HAP-1 (cell line): ENCODE results near the gene ZNF793.

Experiments used
- DNase-seq, 2 experiments: peaks; one replicate each; pipeline ENCODE4 v3.0.0-alpha.2; 2016 to 2020; ENCODE audit warnings: low spot score in 2 of 2
- H3K27me3 ChIP-seq: fragments of 250-450 bp; sonication (Bioruptor Pico); 2 replicates; pipeline ENCODE4 v1.5.1; 2020; ENCODE audit warnings: low read depth, mild to moderate bottlenecking, moderate library complexity
- H3K36me3 ChIP-seq: fragments of 250-450 bp; sonication (Bioruptor Pico); replicated peaks from 2 replicates; pipeline ENCODE4 v1.5.1; 2020; ENCODE audit warnings: mild to moderate bottlenecking
- H3K4me1 ChIP-seq: fragments of 250-450 bp; sonication (Bioruptor Pico); 2 replicates; pipeline ENCODE4 v1.5.1; 2020; ENCODE audit warnings: mild to moderate bottlenecking
- H3K4me3 ChIP-seq: fragments of 250-450 bp; sonication (Bioruptor Pico); 2 replicates; pipeline ENCODE4 v1.5.1; 2020; ENCODE audit warnings: mild to moderate bottlenecking, moderate library complexity
- H3K9me3 ChIP-seq: fragments of 250-450 bp; sonication (Bioruptor Pico); 2 replicates; pipeline ENCODE4 v1.5.1; 2020; ENCODE audit warnings: mild to moderate bottlenecking, moderate library complexity
- in situ Hi-C: fragments of 300-500 bp; cut with MboI; formaldehyde crosslinking; loops from 3 replicates; pipeline ENCODE4 v1.14.3; 2020; ENCODE audit warnings: low sequenced_read_pairs, inconsistent platforms, mixed read lengths

Gene ZNF793

GRCh38 chr19:37511821-37512220, 5.1 kb downstream of the ZNF793 start:
- no peak for DNase-seq
- no peaks in the 10 kb centered on the region for H3K36me3 ChIP-seq
- no peaks in the 10 kb centered on the region for H3K4me1 ChIP-seq
- in situ Hi-C loops: no loop called here
- H3K4me3 ChIP-seq: no peak overlapping the region
- no peaks in the 10 kb centered on the region for H3K9me3 ChIP-seq
- no peaks in the 10 kb centered on the region for H3K27me3 ChIP-seq

- in situ Hi-C loops: no loop called here
- no peaks in the 10 kb centered on the region for H3K4me1 ChIP-seq
- no peaks in the 10 kb centered on the region for H3K36me3 ChIP-seq
- no peak overlapping the region for H3K4me3 ChIP-seq
- no peaks in the 10 kb centered on the region for H3K27me3 ChIP-seq
- no peaks in the 10 kb centered on the region for H3K9me3 ChIP-seq
- no peak for DNase-seq
Observed at GRCh38 chr19:37513397-37513796, 6.7 kb downstream of the ZNF793 start.

- Histone ChIP-seq H3K36me3 (no peaks in the 10 kb centered on the region), H3K27me3 (no peaks in the 10 kb centered on the region), H3K4me3 (no peak overlapping the region), H3K4me1 (no peaks in the 10 kb centered on the region), H3K9me3 (no peaks in the 10 kb centered on the region)
- DNase-seq: no peak
- in situ Hi-C loops: no loop called here
Observed at GRCh38 chr19:37519890-37520289, 13.2 kb downstream of the ZNF793 start.

GRCh38 chr19:37537391-37537947, 30.7 kb downstream of the ZNF793 start:
- peaks cover 7% of the 10 kb centered on the region for H3K9me3 ChIP-seq

GRCh38 chr19:37551129-37551993, 44.6 kb downstream of the ZNF793 start:
- no peak for DNase-seq
- in situ Hi-C loops: no loop called here
- no peaks in the 10 kb centered on the region for H3K4me1 ChIP-seq
- H3K4me3 ChIP-seq: no peak overlapping the region
- no peaks in the 10 kb centered on the region for H3K36me3 ChIP-seq
- H3K27me3 ChIP-seq: no peaks in the 10 kb centered on the region
- no peaks in the 10 kb centered on the region; the same call in 1 of the 2 replicates for H3K9me3 ChIP-seq

More at GRCh38 chr19:37537391-37537947, 30.7 kb downstream of the ZNF793 start:
- Histone ChIP-seq H3K4me1 (no peaks in the 10 kb centered on the region), H3K27me3 (no peaks in the 10 kb centered on the region), H3K36me3 (no peaks in the 10 kb centered on the region), H3K4me3 (no peak overlapping the region)
- DNase-seq: no peak
- in situ Hi-C loops: no loop called here

GRCh38 chr19:37563518-37563917, 56.8 kb downstream of the ZNF793 start:
- H3K9me3 ChIP-seq: peaks cover 22% of the 10 kb centered on the region
- no peaks in the 10 kb centered on the region for H3K36me3 ChIP-seq
- H3K4me3 ChIP-seq: no peak overlapping the region
- no peaks in the 10 kb centered on the region for H3K27me3 ChIP-seq
- H3K4me1 ChIP-seq: no peaks in the 10 kb centered on the region
- no peak for DNase-seq
- in situ Hi-C loops: no loop called here

GRCh38 chr19:37564624-37565369, 58.1 kb downstream of the ZNF793 start:
- in situ Hi-C loops: no loop called here

GRCh38 chr19:37565370-37565669, 58.6 kb downstream of the ZNF793 start:
- H3K4me1 ChIP-seq: no peaks in the 10 kb centered on the region
- no peak overlapping the region for H3K4me3 ChIP-seq
- no peak for DNase-seq
- in situ Hi-C loops: no loop called here
- H3K9me3 ChIP-seq: peaks cover 20% of the 10 kb centered on the region
- no peaks in the 10 kb centered on the region for H3K27me3 ChIP-seq
- no peaks in the 10 kb centered on the region for H3K36me3 ChIP-seq

More at GRCh38 chr19:37564624-37565369, 58.1 kb downstream of the ZNF793 start:
- H3K4me1 ChIP-seq: no peaks in the 10 kb centered on the region
- no peaks in the 10 kb centered on the region for H3K27me3 ChIP-seq
- no peaks in the 10 kb centered on the region for H3K36me3 ChIP-seq
- DNase-seq: no peak
- no peak overlapping the region for H3K4me3 ChIP-seq
- peaks cover 18% of the 10 kb centered on the region for H3K9me3 ChIP-seq

GRCh38 chr19:37572203-37572602, 65.5 kb downstream of the ZNF793 start:
- Histone ChIP-seq H3K4me1 (no peaks in the 10 kb centered on the region), H3K27me3 (no peaks in the 10 kb centered on the region), H3K36me3 (no peaks in the 10 kb centered on the region), H3K4me3 (no peak overlapping the region), H3K9me3 (peaks cover 6% of the 10 kb centered on the region)
- DNase-seq: no peak
- in situ Hi-C loops: no loop called here

GRCh38 chr19:37583340-37583739, 76.6 kb downstream of the ZNF793 start:
- in situ Hi-C loops: no loop called here
- peaks cover 8% of the 10 kb centered on the region; the same call in 1 of the 2 replicates for H3K9me3 ChIP-seq
- H3K27me3 ChIP-seq: no peaks in the 10 kb centered on the region
- H3K4me1 ChIP-seq: no peaks in the 10 kb centered on the region
- H3K36me3 ChIP-seq: no peaks in the 10 kb centered on the region
- no peak for DNase-seq
- H3K4me3 ChIP-seq: no peak overlapping the region
